HG03025 (cell line): ENCODE measurements around the gene GTPBP6.
"Not testable (repeated sequence)": the region's sequence is repeated elsewhere in the genome, so short reads cannot be mapped to it uniquely, and the experiment has no call there.

Source experiments
- ATAC-seq: cut with Tn5 transposase; IDR thresholded peaks from one replicate; pipeline ENCODE4 v1.9.1; 2021; ENCODE audit warnings: mild to moderate bottlenecking, moderate library complexity; ENCODE audit not compliant: unreplicated experiment, low FRiP score

GTPBP6 gene

DNA sequence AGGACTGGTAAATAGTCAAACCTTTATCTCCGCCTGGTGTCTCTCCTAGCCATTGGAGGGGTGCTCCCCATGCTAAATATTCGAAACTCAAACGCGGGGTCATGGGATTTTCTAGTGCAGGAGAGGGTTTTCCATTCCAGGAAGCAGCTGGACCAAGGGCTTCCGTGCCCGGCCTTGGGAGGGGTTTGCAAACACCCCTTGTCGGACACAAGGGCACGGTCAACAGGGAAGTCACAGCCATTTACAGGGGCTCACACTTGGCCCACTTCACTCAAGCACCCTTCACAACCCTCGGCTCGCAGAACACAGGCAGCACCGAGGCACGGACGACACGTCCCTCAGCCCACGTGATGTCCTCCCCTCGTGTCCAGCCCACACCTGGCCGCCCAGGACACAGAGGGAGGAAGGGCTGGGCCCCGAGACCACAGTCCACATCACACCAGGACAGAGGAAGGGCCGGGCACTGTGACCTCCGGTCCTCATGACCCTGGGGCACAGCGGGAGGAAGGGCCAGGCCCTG, 47.7 kb downstream of the GTPBP6 start:
- ATAC-seq: no peak

DNA sequence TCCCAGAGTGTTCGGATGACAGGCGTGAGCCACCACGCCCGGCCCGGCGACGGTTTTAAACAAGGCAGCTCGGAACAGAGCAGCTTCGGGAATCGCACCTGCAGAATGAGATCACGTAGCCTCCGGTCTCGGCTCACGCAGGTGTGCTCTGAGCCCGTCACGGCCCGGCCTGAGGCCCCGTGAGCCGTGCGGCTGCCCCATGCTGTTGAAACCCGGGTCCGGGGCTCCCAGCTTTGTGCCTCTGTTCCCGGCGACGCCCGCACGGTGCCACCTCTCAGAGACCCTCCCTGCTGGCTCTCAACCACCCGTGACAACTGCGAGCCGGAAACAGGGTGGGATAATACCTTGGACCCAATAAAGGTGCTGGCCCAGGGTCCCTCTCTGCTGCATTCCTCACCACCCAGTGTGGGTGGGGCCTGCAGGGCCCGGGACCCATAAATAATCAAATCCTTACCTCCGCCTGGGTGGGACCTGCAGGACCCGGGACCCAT, 50.8 kb downstream of the GTPBP6 start:
- ATAC-seq: no peak

DNA sequence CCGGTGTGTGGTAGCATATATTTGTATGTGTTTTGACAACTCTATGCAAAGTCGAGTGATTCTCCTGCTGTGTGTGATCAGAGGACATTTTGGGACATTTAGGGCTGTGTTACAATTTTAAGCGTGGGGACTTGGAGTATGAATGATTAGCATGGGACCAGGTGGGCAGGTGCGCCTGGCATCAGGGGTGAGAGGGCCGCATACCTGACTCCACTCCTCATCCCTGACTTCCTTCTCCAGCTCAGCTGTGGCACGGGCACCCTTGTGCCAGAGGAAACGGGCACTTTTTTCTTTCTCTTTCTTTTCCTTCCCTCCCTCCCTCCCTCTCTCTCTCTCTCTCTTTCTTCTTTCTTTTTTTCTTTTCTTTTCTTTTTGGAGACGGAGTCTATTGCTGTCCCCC, 53.1 kb downstream of the GTPBP6 start:
- no peak for ATAC-seq

DNA sequence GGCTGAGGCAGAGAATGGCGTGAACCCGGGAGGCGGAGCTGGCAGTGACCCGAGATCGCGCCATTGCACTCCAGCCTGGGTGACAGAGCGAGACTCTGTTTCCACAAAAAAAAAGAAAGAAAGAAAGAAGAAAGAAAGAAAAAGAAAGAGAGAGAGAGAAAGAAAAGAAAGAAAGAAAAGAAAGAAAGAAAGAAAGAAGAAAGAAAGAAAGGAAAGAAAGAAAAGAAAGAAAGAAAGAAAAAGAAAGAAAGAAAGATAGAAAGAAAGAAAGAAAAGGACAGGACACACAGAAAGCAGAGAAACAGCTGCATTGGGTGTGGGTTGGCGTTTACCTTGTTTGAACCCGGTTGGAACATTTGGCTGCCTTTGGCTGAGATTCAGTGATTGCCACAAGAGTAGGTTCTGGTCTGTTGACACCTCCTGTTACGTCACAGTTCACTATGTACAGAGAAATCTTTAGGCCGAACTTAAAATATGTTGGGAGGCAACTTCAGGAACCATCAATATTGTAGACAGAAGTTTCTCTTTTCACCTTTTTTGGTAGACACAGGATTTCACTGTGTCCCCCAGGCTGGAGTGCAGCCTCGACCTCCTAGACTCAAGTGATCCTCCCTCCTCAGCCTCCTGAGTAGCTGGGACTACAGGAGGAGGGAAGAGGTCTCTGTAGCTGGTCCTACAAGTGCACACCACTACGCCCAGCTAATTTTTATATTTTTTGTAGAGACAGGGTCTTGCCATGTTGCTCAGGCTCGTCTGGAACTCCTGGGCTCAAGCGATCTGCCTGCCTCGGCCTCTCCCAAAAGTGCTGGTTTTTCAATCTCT, 53.8 kb downstream of the GTPBP6 start:
- ATAC-seq: no peak

DNA sequence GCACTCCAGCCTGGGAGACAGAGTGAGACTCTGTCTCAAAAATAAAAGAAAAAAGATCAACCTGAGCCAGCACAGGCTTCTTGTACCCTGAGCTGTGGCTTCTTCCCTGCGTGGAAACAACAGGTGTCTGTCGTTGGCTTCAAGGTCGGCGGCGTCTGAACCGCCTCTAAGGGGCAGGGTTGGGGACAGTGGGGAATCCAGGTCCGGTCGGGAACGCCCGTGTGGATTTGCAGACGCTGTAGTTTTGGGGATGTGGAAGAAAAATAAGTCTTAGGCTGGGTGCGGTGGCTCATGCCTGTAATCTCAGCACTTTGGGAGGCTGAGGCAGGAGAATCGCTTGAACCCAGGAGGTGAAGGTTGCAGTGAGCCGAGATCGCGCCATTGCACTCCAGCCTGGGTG, 54.6 kb downstream of the GTPBP6 start:
- ATAC-seq: not testable (repeated sequence)

DNA sequence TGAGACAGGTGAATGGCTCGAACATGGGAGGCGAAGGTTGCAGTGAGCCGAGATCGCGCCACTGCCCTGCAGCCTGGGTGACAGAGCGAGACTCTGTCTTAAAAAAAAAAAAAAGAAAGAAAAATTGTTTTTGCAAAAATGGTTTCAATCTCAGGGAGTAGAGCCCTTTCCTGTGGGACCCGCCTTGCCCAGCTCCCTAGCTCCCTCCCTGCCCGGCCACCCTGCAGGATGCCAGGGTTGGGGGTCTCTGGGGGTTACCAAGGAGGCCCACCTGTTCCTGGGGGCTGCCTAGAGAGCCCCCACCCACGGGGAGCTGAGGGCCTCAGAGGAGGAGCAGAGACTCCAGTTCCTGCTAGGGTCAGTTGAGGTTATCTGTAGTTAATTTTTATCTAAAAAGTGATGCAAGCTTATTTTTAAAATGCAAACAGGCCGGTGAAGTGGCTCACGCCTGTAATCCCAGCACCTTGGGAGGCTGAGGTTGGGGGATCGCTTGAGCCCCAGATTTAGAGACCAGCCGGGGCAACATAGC, 56.2 kb downstream of the GTPBP6 start:
- ATAC-seq: no peak

DNA sequence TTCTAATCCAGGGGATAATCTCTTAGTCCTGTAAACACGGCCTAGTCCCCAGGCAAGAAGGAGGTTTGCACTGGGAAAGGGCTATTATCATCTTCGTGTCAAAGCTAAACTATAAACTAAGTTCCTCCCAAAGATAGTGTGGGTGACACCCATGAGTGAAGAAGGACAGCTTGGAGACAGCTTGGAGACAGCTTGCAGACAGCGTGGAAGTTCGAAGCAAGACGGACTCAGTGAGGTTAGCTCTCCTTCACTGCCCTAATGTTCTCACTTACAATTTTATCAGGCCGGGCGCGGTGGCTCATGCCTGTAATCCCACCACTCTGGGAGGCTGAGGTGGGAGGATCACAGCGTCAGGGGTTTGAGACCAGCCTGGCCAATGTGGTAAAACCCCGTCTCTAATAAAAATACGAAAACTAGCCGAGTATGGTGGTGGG, 56.7 kb downstream of the GTPBP6 start:
- no peak for ATAC-seq

DNA sequence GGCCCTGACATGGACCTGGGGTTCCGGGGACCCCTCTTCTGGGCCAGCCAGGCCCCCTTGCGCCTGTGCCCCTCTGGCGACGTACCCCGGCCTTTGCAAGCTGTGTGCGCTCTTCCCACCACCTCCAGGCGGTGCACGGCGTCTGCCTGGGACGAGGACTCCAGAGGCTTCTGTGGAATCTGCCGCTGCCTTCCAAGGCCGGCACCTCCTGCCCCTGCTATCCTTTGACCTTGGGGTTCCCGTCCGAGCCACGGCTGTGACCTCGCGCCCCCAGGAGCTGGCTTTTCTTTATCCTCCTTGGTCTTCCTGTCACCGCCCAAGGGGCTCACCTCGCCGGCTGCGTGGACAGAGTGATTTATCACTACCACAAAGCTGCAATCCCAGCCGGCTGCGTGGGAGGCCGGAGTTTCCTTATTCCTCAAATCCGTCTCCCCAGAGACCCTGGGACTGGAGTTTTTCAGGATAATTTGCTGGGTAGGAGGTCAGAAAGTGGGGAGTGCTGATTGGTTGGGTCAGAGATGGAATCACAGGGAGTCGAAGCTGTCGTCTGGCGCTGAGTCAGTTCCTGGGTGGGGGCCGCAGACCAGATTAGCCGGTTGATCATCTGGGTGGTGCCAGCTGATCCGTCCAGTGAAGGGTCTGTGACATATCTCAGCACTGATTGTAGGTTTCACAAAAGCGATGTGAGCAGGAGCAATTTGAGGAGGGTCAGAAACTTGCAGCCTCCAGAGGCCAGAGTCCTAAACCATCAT, 57.3 kb downstream of the GTPBP6 start:
- ATAC-seq: no peak

DNA sequence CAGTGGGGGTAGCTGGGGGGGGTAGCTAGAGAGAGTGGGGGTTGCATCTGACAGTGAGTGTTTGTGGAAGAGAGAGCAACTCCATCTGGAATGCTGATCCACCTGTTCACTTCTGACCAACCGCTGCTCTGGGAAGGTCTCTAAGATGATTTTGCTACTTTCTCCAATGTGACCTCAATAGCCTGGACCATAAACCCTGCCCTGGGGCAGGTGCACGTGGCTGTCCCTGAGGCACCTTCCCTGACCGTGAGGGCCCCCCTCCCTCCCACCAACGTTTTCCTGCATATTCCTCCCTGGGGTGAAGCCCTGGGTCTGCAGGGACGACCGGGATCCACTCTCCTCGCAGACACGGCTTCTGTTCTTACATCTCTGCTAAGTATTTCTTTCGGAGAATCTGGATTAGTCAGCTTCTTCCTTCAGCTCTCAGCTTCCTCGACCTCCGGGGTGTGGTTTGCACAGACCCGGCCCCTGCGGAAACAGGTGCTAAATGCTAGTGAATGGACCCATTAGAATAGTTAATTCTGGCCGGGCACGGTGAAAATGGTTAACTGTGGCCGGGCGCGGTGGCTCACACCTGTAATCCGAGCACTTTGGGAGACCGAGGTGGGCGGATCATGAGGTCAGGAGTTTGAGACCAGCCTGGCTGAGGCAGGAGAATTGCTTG, 58.8 kb downstream of the GTPBP6 start:
- ATAC-seq: no peak

DNA sequence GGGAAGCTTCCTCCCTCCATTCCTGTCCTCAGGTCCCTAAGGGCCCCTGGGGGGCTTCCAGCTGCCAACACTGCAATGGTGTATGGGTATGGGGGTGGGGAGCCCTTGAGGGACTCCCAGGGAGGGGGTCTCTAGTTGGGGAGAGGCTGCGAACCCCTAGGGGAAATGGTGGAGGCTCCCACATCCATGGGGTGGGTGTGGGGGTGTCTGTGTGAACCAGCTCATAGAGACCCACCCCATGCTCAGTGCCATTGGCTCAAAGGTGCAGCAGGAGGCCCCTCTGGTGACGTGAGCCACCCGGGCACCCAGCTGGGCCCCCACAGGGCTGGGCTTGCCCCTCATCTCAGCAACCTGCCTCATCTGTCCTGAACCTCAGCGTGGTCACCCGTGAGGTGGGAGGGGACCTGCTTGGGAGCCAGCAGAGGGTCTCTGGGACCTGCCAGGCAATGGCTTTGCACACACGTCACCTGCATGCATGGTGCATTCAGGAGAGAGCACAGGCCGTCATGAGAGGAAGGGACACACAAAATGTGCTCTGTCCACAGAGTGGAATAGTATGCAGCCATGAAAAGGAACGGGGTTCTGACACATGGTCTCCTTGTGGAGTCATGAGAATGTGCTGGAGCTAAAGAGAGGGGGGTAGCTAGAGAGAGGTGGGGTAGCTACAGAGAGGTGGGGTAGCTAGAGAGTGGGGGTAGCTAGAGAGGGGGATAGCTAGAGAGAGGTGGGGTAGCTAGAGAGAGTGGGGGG, 60.1 kb downstream of the GTPBP6 start:
- no peak for ATAC-seq

DNA sequence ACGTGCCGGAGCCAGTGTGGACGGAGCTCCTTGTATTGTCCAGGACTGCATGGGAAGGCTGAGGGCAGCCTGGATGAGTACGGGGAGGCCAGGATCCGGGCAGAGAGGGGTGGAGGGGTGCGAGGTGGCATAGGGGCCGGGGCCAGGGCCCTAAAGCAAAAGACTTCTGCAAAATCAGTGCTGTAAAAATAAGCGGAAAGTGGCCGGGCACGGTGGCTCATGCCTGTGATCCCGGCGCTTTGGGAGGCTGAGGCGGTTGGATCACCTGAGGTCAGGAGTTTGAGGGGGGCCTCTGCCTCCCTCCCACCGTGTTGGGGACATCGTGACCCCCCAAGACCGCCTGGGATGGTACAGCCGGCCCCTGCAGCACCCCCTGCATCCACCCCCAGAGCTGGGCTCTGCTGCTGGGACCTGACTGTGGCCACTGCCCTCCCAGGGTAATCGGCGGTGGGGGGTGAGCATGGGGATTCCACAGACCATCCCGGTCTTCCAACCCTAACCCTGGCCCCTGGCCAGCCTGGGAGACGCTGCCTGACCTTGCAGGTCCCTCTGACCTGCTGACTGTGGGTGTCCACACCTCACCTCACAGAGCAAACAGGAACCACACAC, 60.8 kb downstream of the GTPBP6 start:
- no peak for ATAC-seq

DNA sequence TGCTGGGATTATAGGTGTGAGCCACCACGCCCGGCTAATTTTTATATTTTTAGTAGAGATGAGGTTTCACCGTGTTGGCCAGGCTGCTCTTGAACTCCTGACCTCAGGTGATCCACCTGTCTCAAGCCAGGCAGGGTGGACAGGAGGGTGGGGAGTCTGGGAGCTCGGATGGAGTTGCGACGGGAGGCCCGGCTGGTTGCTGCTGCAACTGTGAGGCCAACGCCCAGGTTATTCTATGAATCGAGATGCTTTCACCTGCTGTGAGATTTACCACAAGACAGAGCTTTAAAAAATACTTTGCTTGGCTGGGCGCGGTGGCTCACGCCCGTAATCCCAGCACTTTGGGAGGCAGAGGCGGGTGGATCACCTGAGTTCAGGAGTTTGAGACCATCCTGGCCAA, 61.5 kb downstream of the GTPBP6 start:
- ATAC-seq: not testable (repeated sequence)

DNA sequence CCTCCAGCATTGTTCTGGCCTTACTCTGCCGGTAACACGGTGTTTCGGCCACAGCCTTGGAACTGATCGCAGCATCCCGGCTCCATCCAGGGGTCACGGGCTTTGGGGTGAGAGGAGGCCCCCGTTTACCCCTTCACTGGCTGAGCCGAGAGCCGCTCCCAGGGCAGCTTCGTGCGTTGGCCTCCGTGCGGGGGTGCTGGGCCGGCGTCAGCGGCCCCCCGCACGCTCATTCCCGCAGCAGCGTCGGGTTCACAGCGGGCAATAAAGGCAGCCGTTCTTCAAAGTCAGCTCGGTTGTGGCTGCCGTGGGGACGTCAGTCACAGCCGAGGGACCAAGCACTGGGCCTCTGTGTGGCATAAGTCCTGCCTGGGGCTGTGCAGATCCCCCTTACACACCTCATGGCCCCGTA, 62.7 kb downstream of the GTPBP6 start:
- no peak for ATAC-seq
